Heart left ventricle (tissue), 16 donors: Measurements from ENCODE around the gene STX3. TPM values are rescaled to one million over a fixed set of nuclear protein-coding genes. Genes with fewer than 3 reads are reported as not detected.

Experiments used
- ATAC-seq, 4 donors: fragments of 200-7000 bp; cut with Tn5 transposase; one replicate each; pipeline ENCODE4 v1.9.1; 2020 to 2022; ENCODE audit warnings: moderate library complexity in 4 of 4, mild to moderate bottlenecking in 3 of 4, moderate number of reproducible peaks in 1 of 4
- DNase-seq, 5 donors: peaks; one replicate each; pipeline ENCODE4 v3.0.0-alpha.2; 2020
- H3K27ac ChIP-seq, 12 donors: fragments of 200-600 bp; sonication (generic) in 4 of 12; one replicate each; pipeline versions ENCODE4 v1.5.0 to v1.8.0; 2016 to 2022; ENCODE audit warnings: mild to moderate bottlenecking in 2 of 12
- H3K27me3 ChIP-seq, 9 donors: fragments of 200-600 bp; sonication (generic) in 2 of 9; one replicate each; pipeline versions ENCODE4 v1.5.1 to v1.8.0; 2016 to 2022; ENCODE audit warnings: mild to moderate bottlenecking in 3 of 9
- H3K36me3 ChIP-seq, 9 donors: fragments of 200-600 bp; sonication (generic) in 2 of 9; one replicate each; pipeline versions ENCODE4 v1.5.0 to v1.8.0; 2018 to 2022; ENCODE audit warnings: mild to moderate bottlenecking in 2 of 9
- H3K4me1 ChIP-seq, 12 donors: fragments of 200-600 bp; sonication (generic) in 4 of 12; one replicate each; pipeline versions ENCODE4 v1.5.0 to v1.8.0; 2016 to 2022; ENCODE audit warnings: mild to moderate bottlenecking in 3 of 12
- H3K4me3 ChIP-seq, 12 donors: fragments of 200-600 bp; sonication (generic) in 4 of 12; one replicate each; pipeline versions ENCODE4 v1.5.0 to v1.8.0; 2017 to 2022; ENCODE audit warnings: mild to moderate bottlenecking in 9 of 12, moderate library complexity in 4 of 12
- H3K9me3 ChIP-seq, 12 donors: fragments of 200-600 bp; sonication (generic) in 4 of 12; one replicate each; pipeline versions ENCODE4 v1.5.0 to v1.8.0; 2016 to 2022; ENCODE audit warnings: mild to moderate bottlenecking in 1 of 12
- POLR2A ChIP-seq, 2 donors: fragments of 450-650 bp; IDR thresholded peaks; one replicate each; pipeline ENCODE4 v1.6.1; 2017; ENCODE audit warnings: antibody characterized with exemption in 2 of 2, mild to moderate bottlenecking in 2 of 2, moderate library complexity in 2 of 2
- WGBS, 4 donors: extraction: QIAGEN DNeasy Blood & Tissue Kit in 2 of 4; methylation state at CpG; one replicate each; pipeline versions ENCODE4 v1.1.5 to v1.1.7; 2013 to 2018; 5-methylcytosine and 5-hydroxymethylcytosine counted together
- intact Hi-C, 10 donors: fragments of 100-400 bp; cut with DNase I; formaldehyde crosslinking; loops; one replicate each; pipeline versions ENCODE4 v1.11.1 to v1.14.2; 2022
- polyA plus RNA-seq, 2 donors: library from polyadenylated mRNA; stranded (reverse); fragments of 200-250 nt; gene quantifications; one replicate each; pipeline ENCODE4 v1.2.3, GENCODE V29; 2013
- total RNA-seq, 9 donors: library from RNA; depleted of rRNA in 2 of 9; stranded (reverse); fragments of >200 nt in 2 of 9; fragmentation: NEBNext Ultra II Directional in 3 of 9; extraction: Animal tissue kit (Norgen Biotek cat#: 25700) in 3 of 9; gene quantifications; one replicate each; pipeline versions ENCODE4 v1.1.0 to v1.2.4, GENCODE V29; 2016 to 2023
- TF ChIP-seq, protein P1 (sequence below), 12 donors: fragments of 200-600 bp; sonication (generic) in 4 of 12; IDR thresholded peaks; one replicate each; pipeline versions ENCODE4 v1.5.0 to v1.8.0; 2018 to 2022; ENCODE audit warnings: antibody characterized with exemption in 12 of 12, mild to moderate bottlenecking in 5 of 12
- donor health status: ischemic (EF 13 %, LVEDD 7.1; RV severe dilation, severe dysfunction).
- donor health status: healthy with polysubstance abuse.
- donor health status: DM: no; HTN: yes; CAD: no.
- donor health status: DM: no; HTN: no; CAD: no.
- donor health status: ischemic (EF 25% LVEDD 6.9; RV normal size, moderate dysfunction).
- donor health status: ischemic (EF 25% LVEDD 5.7; RV mildly dilated, moderate dysfunction).
- donor health status: healthy.
- donor health status: DM: yes; HTN: yes; CAD: no.
- donor health status: ischemic (EF 35%, LVEDD 5.7; RV mildly dilated, moderate dysfunction).
- donor health status: nonischemic (EF 11% LVEDD 7.7; RV severe dilation, severe dysfunction).
- donor health status: DM: yes; HTN: yes; CAD: no.
- donor health status: PGD.
- donor health status: ischemic (EF 29% LVEDD 5.4; RV normal size, mild dysfunction).
- donor health status: nonischemic (EF 23%, LVEDD 6.1; RV moderate dilation, normal function).

The STX3 gene
- total and polyA plus RNA-seq, 11 donors: 6.8 to 16.6 (median 10.0) TPM

DNA sequence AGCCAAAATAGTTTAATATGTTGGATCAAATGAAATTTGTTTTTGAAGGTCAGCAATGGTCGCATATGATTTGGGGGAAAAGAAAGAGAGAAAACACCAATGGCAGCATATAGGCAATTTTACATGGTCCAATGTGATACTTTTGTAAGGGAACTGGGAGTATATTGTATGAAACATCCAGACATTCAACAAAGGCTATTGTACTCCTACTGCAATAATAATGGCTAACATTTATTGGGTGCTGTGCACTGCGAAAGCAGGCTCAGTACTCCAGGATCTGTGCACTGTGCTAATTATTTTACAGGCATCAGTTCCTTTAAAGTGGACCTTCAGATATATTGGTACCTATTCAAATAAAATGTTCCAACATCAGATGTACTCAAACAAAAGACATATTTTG, 35.6 kb upstream of the STX3 start:
- 58 to 91% (median 72%) methylated on average over 2 of the region's 2 CpGs for WGBS, 4 donors

DNA sequence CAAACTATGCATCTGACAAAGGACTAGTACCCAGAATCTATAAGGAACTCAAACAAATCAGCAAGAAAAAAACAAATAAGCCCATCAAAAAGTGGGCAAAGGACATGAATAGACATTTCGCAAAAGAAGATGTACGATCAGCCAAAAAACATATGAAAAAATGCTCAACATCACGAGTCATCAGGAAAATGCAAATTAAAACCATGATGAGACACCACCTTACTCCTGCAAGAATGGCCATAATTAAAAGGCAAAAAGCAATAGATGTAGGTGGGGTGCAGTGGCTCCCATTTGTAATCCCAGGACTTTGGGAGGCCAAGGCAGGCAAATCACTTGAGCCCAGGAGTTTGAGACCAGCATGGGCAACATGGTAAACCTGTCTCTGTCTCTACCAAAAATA, 31.1 kb upstream of the STX3 start:
- 79 to 87% (median 86%) methylated on average over 3 of the region's 3 CpGs for WGBS, 4 donors
- Histone ChIP-seq H3K4me1 (peaks cover 0 to 10% (median 0%) of the 10 kb centered on the region in 12 donors), H3K4me3 (no peak overlapping the region), H3K36me3 (no peaks in the 10 kb centered on the region), H3K27ac (no peak overlapping the region), H3K27me3 (peaks cover 0 to 9% (median 0%) of the 10 kb centered on the region in 9 donors), H3K9me3 (no peaks in the 10 kb centered on the region)
- no peak for DNase-seq
- ATAC-seq: no peak
- TF ChIP-seq POLR2A (IDR thresholded peaks at IDR 0.05): no peak
- TF ChIP-seq, protein P1, sequence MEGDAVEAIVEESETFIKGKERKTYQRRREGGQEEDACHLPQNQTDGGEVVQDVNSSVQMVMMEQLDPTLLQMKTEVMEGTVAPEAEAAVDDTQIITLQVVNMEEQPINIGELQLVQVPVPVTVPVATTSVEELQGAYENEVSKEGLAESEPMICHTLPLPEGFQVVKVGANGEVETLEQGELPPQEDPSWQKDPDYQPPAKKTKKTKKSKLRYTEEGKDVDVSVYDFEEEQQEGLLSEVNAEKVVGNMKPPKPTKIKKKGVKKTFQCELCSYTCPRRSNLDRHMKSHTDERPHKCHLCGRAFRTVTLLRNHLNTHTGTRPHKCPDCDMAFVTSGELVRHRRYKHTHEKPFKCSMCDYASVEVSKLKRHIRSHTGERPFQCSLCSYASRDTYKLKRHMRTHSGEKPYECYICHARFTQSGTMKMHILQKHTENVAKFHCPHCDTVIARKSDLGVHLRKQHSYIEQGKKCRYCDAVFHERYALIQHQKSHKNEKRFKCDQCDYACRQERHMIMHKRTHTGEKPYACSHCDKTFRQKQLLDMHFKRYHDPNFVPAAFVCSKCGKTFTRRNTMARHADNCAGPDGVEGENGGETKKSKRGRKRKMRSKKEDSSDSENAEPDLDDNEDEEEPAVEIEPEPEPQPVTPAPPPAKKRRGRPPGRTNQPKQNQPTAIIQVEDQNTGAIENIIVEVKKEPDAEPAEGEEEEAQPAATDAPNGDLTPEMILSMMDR (IDR thresholded peaks at IDR 0.05): no peak
- intact Hi-C loops: no loop called here

More for the DNA sequence above, 35.6 kb upstream of the STX3 start:
- Histone ChIP-seq H3K4me1 (no peaks in the 10 kb centered on the region), H3K27ac (no peak overlapping the region), H3K27me3 (peaks cover 0 to 9% (median 0%) of the 10 kb centered on the region in 9 donors), H3K4me3 (no peak overlapping the region), H3K9me3 (no peaks in the 10 kb centered on the region), H3K36me3 (no peaks in the 10 kb centered on the region)
- DNase-seq (no peak), ATAC-seq (no peak)
- TF ChIP-seq, protein P1 (IDR thresholded peaks at IDR 0.05): no peak
- no peak for TF ChIP-seq POLR2A (IDR thresholded peaks at IDR 0.05)
- intact Hi-C loops: no loop called here

- Histone ChIP-seq H3K4me3 (no peak overlapping the region), H3K36me3 (no peaks in the 10 kb centered on the region), H3K27ac (no peak overlapping the region), H3K4me1 (peaks cover 0 to 11% (median 0%) of the 10 kb centered on the region in 12 donors), H3K27me3 (no peaks in the 10 kb centered on the region), H3K9me3 (no peaks in the 10 kb centered on the region)
- DNase-seq (no peak), ATAC-seq (no peak)
- TF ChIP-seq, protein P1 (IDR thresholded peaks at IDR 0.05): no peak
- TF ChIP-seq POLR2A (IDR thresholded peaks at IDR 0.05): no peak
- intact Hi-C loops: no loop called here
- WGBS, 4 donors: 70 to 78% (median 72%) methylated on average over 1 of the region's 1 CpG
These were observed 27.8 kb upstream of the STX3 start for GRCh38 chr11:59727426-59727825.

- DNase-seq: no peak
- ATAC-seq: peak in 1 of 4 donors; percentile 28
- TF ChIP-seq, protein P1 (IDR thresholded peaks at IDR 0.05): no peak
- no peak for TF ChIP-seq POLR2A (IDR thresholded peaks at IDR 0.05)
These were observed 27.0 kb upstream of the STX3 start for GRCh38 chr11:59728154-59728553.

More at GRCh38 chr11:59728154-59728553, 27.0 kb upstream of the STX3 start:
- H3K9me3 ChIP-seq: no peaks in the 10 kb centered on the region
- H3K27ac ChIP-seq: peak overlapping the region in 2 of 12 donors; percentile 39 to 46
- intact Hi-C loops: no loop called here
- peaks cover 0 to 11% (median 0%) of the 10 kb centered on the region in 12 donors for H3K4me1 ChIP-seq
- WGBS, 4 donors: 47 to 64% (median 56%) methylated on average over 3 of the region's 3 CpGs
- H3K27me3 ChIP-seq: no peaks in the 10 kb centered on the region
- H3K36me3 ChIP-seq: no peaks in the 10 kb centered on the region
- no peak overlapping the region for H3K4me3 ChIP-seq
